ENCODE data around the gene TCEA2. TPM values are rescaled to one million over a fixed set of nuclear protein-coding genes. Genes with fewer than 3 reads are reported as not detected.

The TCEA2 gene
- total RNA-seq, 2 experiments from 2014 or later = 36.4 to 71.2 TPM

- H3K79me2 ChIP-seq (ENCODE audit: insufficient read depth, low read depth, low read length) = no peaks in the 10 kb centered on the region
- CTCF ChIA-PET (ENCODE audit: unreplicated experiment) = no interaction called here
- no peak overlapping the region for H3K27ac ChIP-seq (ENCODE audit: low read depth, low read length, poor library complexity, severe bottlenecking)
- H3K36me3 ChIP-seq (ENCODE audit: insufficient read depth, low read length) = peaks cover 26% of the 10 kb centered on the region; the same call in 1 of the 2 replicates
- H3K9me2 ChIP-seq (ENCODE audit: insufficient read depth, low read length) = no peaks in the 10 kb centered on the region
- BruUV-seq (replicated peaks) = no TSS peak
- TF ChIP-seq, protein P1, sequence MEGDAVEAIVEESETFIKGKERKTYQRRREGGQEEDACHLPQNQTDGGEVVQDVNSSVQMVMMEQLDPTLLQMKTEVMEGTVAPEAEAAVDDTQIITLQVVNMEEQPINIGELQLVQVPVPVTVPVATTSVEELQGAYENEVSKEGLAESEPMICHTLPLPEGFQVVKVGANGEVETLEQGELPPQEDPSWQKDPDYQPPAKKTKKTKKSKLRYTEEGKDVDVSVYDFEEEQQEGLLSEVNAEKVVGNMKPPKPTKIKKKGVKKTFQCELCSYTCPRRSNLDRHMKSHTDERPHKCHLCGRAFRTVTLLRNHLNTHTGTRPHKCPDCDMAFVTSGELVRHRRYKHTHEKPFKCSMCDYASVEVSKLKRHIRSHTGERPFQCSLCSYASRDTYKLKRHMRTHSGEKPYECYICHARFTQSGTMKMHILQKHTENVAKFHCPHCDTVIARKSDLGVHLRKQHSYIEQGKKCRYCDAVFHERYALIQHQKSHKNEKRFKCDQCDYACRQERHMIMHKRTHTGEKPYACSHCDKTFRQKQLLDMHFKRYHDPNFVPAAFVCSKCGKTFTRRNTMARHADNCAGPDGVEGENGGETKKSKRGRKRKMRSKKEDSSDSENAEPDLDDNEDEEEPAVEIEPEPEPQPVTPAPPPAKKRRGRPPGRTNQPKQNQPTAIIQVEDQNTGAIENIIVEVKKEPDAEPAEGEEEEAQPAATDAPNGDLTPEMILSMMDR (conservative IDR thresholded peaks at IDR 0.05; ENCODE audit: low read length) = no peak
- TF ChIP-seq EZH2phosphoT487 (IDR thresholded peaks at IDR 0.05; ENCODE audit: borderline replicate concordance, low read depth, low read length) = no peak
- intact Hi-C loops (cut with micrococcal nuclease; ENCODE audit: unreplicated experiment) = no loop called here
- H3K4me3 ChIP-seq (ENCODE audit: low read depth, low read length, poor library complexity, severe bottlenecking) = no peak overlapping the region
- peaks cover 35% of the 10 kb centered on the region for H3K4me1 ChIP-seq (ENCODE audit: insufficient read depth, low read length, poor library complexity, severe bottlenecking)
- no peaks in the 10 kb centered on the region for H3K9me3 ChIP-seq (ENCODE audit: low read length)
- H3K4me2 ChIP-seq (ENCODE audit: low read length) = no peak overlapping the region
- no peak for DNase-seq (ENCODE audit: low spot score)
- POLR2A ChIA-PET = no interaction called here
- no peak overlapping the region for H2AFZ ChIP-seq (ENCODE audit: low read length)
- no peaks in the 10 kb centered on the region for H4K20me1 ChIP-seq (ENCODE audit: insufficient read depth, low read length)
Observed at GRCh38 chr20:64036346-64037198, 26.4 kb upstream of the TCEA2 start.

DNA sequence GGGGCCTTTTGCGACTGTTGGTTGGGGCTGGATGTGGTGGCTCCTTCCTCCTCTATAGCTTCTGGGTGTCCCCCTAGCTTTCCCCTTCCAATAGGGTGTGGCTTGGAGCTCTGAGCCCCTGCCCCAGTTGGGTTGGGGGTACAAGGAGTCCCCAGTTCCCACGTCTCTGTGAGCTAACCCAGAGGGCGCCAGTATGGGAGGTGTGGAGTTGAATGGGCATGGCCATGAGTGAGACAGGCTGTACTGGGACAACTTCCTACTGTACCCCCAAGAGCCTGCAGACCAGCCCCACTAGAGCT, 25.9 kb upstream of the TCEA2 start:
- no peak for TF ChIP-seq EZH2phosphoT487 (IDR thresholded peaks at IDR 0.05; ENCODE audit: borderline replicate concordance, low read depth, low read length)
- TF ChIP-seq, protein P1 (conservative IDR thresholded peaks at IDR 0.05; ENCODE audit: low read length) = no peak
- CTCF ChIA-PET (ENCODE audit: unreplicated experiment) = no interaction called here
- BruUV-seq (replicated peaks) = no TSS peak

More for the DNA sequence above, 25.9 kb upstream of the TCEA2 start:
- intact Hi-C loops (cut with micrococcal nuclease; ENCODE audit: unreplicated experiment) = no loop called here
- POLR2A ChIA-PET = no interaction called here
- Histone ChIP-seq H4K20me1 (ENCODE audit: insufficient read depth, low read length) (no peaks in the 10 kb centered on the region), H3K27ac (ENCODE audit: low read depth, low read length, poor library complexity, severe bottlenecking) (no peak overlapping the region), H3K4me1 (ENCODE audit: insufficient read depth, low read length, poor library complexity, severe bottlenecking) (peaks cover 41% of the 10 kb centered on the region), H3K9me2 (ENCODE audit: insufficient read depth, low read length) (no peaks in the 10 kb centered on the region), H3K79me2 (ENCODE audit: insufficient read depth, low read depth, low read length) (no peaks in the 10 kb centered on the region), H3K9me3 (ENCODE audit: low read length) (no peaks in the 10 kb centered on the region), H2AFZ (ENCODE audit: low read length) (no peak overlapping the region), H3K4me2 (ENCODE audit: low read length) (no peak overlapping the region), H3K36me3 (ENCODE audit: insufficient read depth, low read length) (peaks cover 21% of the 10 kb centered on the region; the same call in 1 of the 2 replicates), H3K4me3 (ENCODE audit: low read depth, low read length, poor library complexity, severe bottlenecking) (no peak overlapping the region)
- no peak for DNase-seq (ENCODE audit: low spot score)
